ENCODE data around the gene DHRS9. TPM values are rescaled to one million over a fixed set of nuclear protein-coding genes. Genes with fewer than 3 reads are reported as not detected.
"Not testable (repeated sequence)": the region's sequence is repeated elsewhere in the genome, so short reads cannot be mapped to it uniquely, and the experiment has no call there.

DHRS9 gene
- total RNA-seq, 2 experiments from 2014 or later = not detected

- TF ChIP-seq CTCF (IDR thresholded peaks at IDR 0.05) = no peak
- intact Hi-C loops (cut with DNase I, micrococcal nuclease) = no loop called here
- POLR2A ChIA-PET = no interaction called here
- H3K27ac Mint-ChIP-seq = no peak overlapping the region
- peaks cover 4% of the 10 kb centered on the region for H3K4me1 Mint-ChIP-seq (ENCODE audit: low read depth)
- H3K36me3 Mint-ChIP-seq (ENCODE audit: low read depth) = no peaks in the 10 kb centered on the region
- H3K9me3 Mint-ChIP-seq = peaks cover 2% of the 10 kb centered on the region
- H3K4me3 Mint-ChIP-seq = no peak overlapping the region
- Histone ChIP-seq H3K27ac (ENCODE audit: low read depth in 1 of 2, low read length in 2 of 2) (no peak overlapping the region), H3K4me3 (ENCODE audit: low read length) (no peak overlapping the region), H3K4me1 (ENCODE audit: insufficient read depth, low read length) (no peaks in the 10 kb centered on the region), H3K9me3 (ENCODE audit: control insufficient read depth in 1 of 2, insufficient read depth in 1 of 2, low read length in 2 of 2) (peaks cover 0 to 6% of the 10 kb centered on the region in 2 experiments), H3K27me3 (ENCODE audit: control insufficient read depth in 1 of 2, insufficient read depth in 2 of 2, low read length in 2 of 2) (peaks cover 0 to 6% of the 10 kb centered on the region in 2 experiments), H3K36me3 (ENCODE audit: insufficient read depth, low read length) (no peaks in the 10 kb centered on the region)
- ATAC-seq (ENCODE audit: poor library complexity) (no peak), DNase-seq (no peak)
- peaks cover 12% of the 10 kb centered on the region for H3K27me3 Mint-ChIP-seq
- CTCF ChIA-PET = no interaction called here
Observed at GRCh38 chr2:169119851-169120250, 50.5 kb downstream of the DHRS9 start.

GRCh38 chr2:169129703-169130243, 60.4 kb downstream of the DHRS9 start:
- CTCF ChIA-PET = no interaction called here
- H3K4me3 ChIP-seq (ENCODE audit: low read length) = no peak overlapping the region
- Mint-ChIP-seq H3K36me3 (ENCODE audit: low read depth) (no peaks in the 10 kb centered on the region), H3K27me3 (no peaks in the 10 kb centered on the region), H3K4me1 (ENCODE audit: low read depth) (no peaks in the 10 kb centered on the region), H3K4me3 (no peak overlapping the region), H3K27ac (no peak overlapping the region), H3K9me3 (no peaks in the 10 kb centered on the region)
- no peak overlapping the region for H3K27ac ChIP-seq (ENCODE audit: low read depth in 1 of 2, low read length in 2 of 2)
- no peaks in the 10 kb centered on the region for H3K9me3 ChIP-seq (ENCODE audit: control insufficient read depth in 1 of 2, insufficient read depth in 1 of 2, low read length in 2 of 2)
- H3K4me1 ChIP-seq (ENCODE audit: insufficient read depth, low read length) = no peaks in the 10 kb centered on the region
- no peaks in the 10 kb centered on the region for H3K27me3 ChIP-seq (ENCODE audit: control insufficient read depth in 1 of 2, insufficient read depth in 2 of 2, low read length in 2 of 2)
- intact Hi-C loops (cut with DNase I, micrococcal nuclease) = loop anchor here in 1 of 2 experiments (10.0 kb wide), 1 partner anchor 785 kb away; no protein-coding TSS in a partner anchor
- DNase-seq (no peak), ATAC-seq (ENCODE audit: poor library complexity) (no peak)
- TF ChIP-seq CTCF (IDR thresholded peaks at IDR 0.05) = no peak
- no peaks in the 10 kb centered on the region for H3K36me3 ChIP-seq (ENCODE audit: insufficient read depth, low read length)
- POLR2A ChIA-PET = no interaction called here

GRCh38 chr2:169131587-169132512, 62.5 kb downstream of the DHRS9 start:
- Histone ChIP-seq H3K4me1 (ENCODE audit: insufficient read depth, low read length) (no peaks in the 10 kb centered on the region), H3K27ac (ENCODE audit: low read depth in 1 of 2, low read length in 2 of 2) (no peak overlapping the region), H3K36me3 (ENCODE audit: insufficient read depth, low read length) (no peaks in the 10 kb centered on the region), H3K9me3 (ENCODE audit: control insufficient read depth in 1 of 2, insufficient read depth in 1 of 2, low read length in 2 of 2) (no peaks in the 10 kb centered on the region), H3K27me3 (ENCODE audit: control insufficient read depth in 1 of 2, insufficient read depth in 2 of 2, low read length in 2 of 2) (no peaks in the 10 kb centered on the region), H3K4me3 (ENCODE audit: low read length) (no peak overlapping the region)
- intact Hi-C loops (cut with DNase I, micrococcal nuclease) = loop anchor here (1.0 to 10.0 kb wide), 5 partner anchors 22 to 787 kb away; no protein-coding TSS in a partner anchor
- ChIA-PET POLR2A (interaction anchor here (0.7 to 1.3 kb wide), 2 partner anchors 23 to 26 kb away, joined by 3 to 7 read pairs; no protein-coding TSS in a partner anchor), CTCF (interaction anchor here (0.8 to 2.2 kb wide), 9 partner anchors 10 to 167 kb away, joined by 3 to 21 read pairs (median 4); no protein-coding TSS in a partner anchor)
- Mint-ChIP-seq H3K9me3 (no peaks in the 10 kb centered on the region), H3K27me3 (no peaks in the 10 kb centered on the region), H3K4me3 (no peak overlapping the region), H3K36me3 (ENCODE audit: low read depth) (no peaks in the 10 kb centered on the region), H3K27ac (no peak overlapping the region), H3K4me1 (ENCODE audit: low read depth) (no peaks in the 10 kb centered on the region)
- DNase-seq (peak in 3 of 14 experiments; percentile 56 to 82 (median 72)), ATAC-seq (ENCODE audit: poor library complexity) (peak; percentile 79)
- TF ChIP-seq CTCF (IDR thresholded peaks at IDR 0.05) = peak; percentile 94

GRCh38 chr2:169134272-169134671, 64.9 kb downstream of the DHRS9 start:
- H3K36me3 Mint-ChIP-seq (ENCODE audit: low read depth); H3K9me3 ChIP-seq (ENCODE audit: control insufficient read depth in 1 of 2, insufficient read depth in 1 of 2, low read length in 2 of 2); DNase-seq; H3K9me3 Mint-ChIP-seq; POLR2A ChIA-PET; H3K36me3 ChIP-seq (ENCODE audit: insufficient read depth, low read length); H3K27me3 Mint-ChIP-seq; H3K4me3 Mint-ChIP-seq; H3K27ac ChIP-seq (ENCODE audit: low read depth in 1 of 2, low read length in 2 of 2); ATAC-seq (ENCODE audit: poor library complexity); H3K27me3 ChIP-seq (ENCODE audit: control insufficient read depth in 1 of 2, insufficient read depth in 2 of 2, low read length in 2 of 2); CTCF ChIA-PET; H3K4me1 ChIP-seq (ENCODE audit: insufficient read depth, low read length); H3K27ac Mint-ChIP-seq; H3K4me1 Mint-ChIP-seq (ENCODE audit: low read depth); H3K4me3 ChIP-seq (ENCODE audit: low read length): not testable (repeated sequence)
- intact Hi-C loops (cut with DNase I, micrococcal nuclease) = loop anchor here in 1 of 2 experiments (10.0 kb wide), 1 partner anchor 789 kb away; no protein-coding TSS in a partner anchor

GRCh38 chr2:169136428-169136827, 67.1 kb downstream of the DHRS9 start:
- H3K27me3 Mint-ChIP-seq; H3K9me3 ChIP-seq (ENCODE audit: control insufficient read depth in 1 of 2, insufficient read depth in 1 of 2, low read length in 2 of 2); CTCF ChIA-PET; DNase-seq; H3K27ac ChIP-seq (ENCODE audit: low read depth in 1 of 2, low read length in 2 of 2); H3K4me3 Mint-ChIP-seq; H3K36me3 ChIP-seq (ENCODE audit: insufficient read depth, low read length); H3K9me3 Mint-ChIP-seq; H3K4me1 Mint-ChIP-seq (ENCODE audit: low read depth); H3K27ac Mint-ChIP-seq; H3K36me3 Mint-ChIP-seq (ENCODE audit: low read depth); H3K4me1 ChIP-seq (ENCODE audit: insufficient read depth, low read length); H3K27me3 ChIP-seq (ENCODE audit: control insufficient read depth in 1 of 2, insufficient read depth in 2 of 2, low read length in 2 of 2); ATAC-seq (ENCODE audit: poor library complexity); POLR2A ChIA-PET; H3K4me3 ChIP-seq (ENCODE audit: low read length): not testable (repeated sequence)
- intact Hi-C loops (cut with DNase I, micrococcal nuclease) = loop anchor here in 1 of 2 experiments (10.0 kb wide), 1 partner anchor 792 kb away; no protein-coding TSS in a partner anchor

Measured in CD4-positive, alpha-beta T cell (primary cell).